ENCODE data around the gene AKAIN1.

AKAIN1 gene

GRCh38 chr18:5152343-5153020 lies 44.6 kb downstream of the AKAIN1 start:
- no peak for TF ChIP-seq CTCF (IDR thresholded peaks at IDR 0.05)
- no peak for TF ChIP-seq ZFX (IDR thresholded peaks at IDR 0.05; ENCODE audit: borderline replicate concordance)
- H3K27ac ChIP-seq: no peak overlapping the region

- TF ChIP-seq ZFX (IDR thresholded peaks at IDR 0.05; ENCODE audit: borderline replicate concordance) (no peak), CTCF (IDR thresholded peaks at IDR 0.05) (no peak)
- no peak overlapping the region for H3K27ac ChIP-seq
Observed at GRCh38 chr18:5150894-5151293, 46.2 kb downstream of the AKAIN1 start.

GRCh38 chr18:5146093-5146492 lies 51.0 kb downstream of the AKAIN1 start:
- TF ChIP-seq ZFX (IDR thresholded peaks at IDR 0.05; ENCODE audit: borderline replicate concordance) (no peak), CTCF (IDR thresholded peaks at IDR 0.05) (no peak)
- H3K27ac ChIP-seq: no peak overlapping the region

- no peak overlapping the region for H3K27ac ChIP-seq
- TF ChIP-seq ZFX (IDR thresholded peaks at IDR 0.05; ENCODE audit: borderline replicate concordance) (no peak), CTCF (IDR thresholded peaks at IDR 0.05) (no peak)
Observed at GRCh38 chr18:5145168-5145825, 51.8 kb downstream of the AKAIN1 start.

GRCh38 chr18:5144629-5145028 lies 52.4 kb downstream of the AKAIN1 start:
- TF ChIP-seq CTCF (IDR thresholded peaks at IDR 0.05): no peak
- no peak for TF ChIP-seq ZFX (IDR thresholded peaks at IDR 0.05; ENCODE audit: borderline replicate concordance)

GRCh38 chr18:5142859-5143258 lies 54.2 kb downstream of the AKAIN1 start:
- TF ChIP-seq CTCF (IDR thresholded peaks at IDR 0.05) (no peak), ZFX (IDR thresholded peaks at IDR 0.05; ENCODE audit: borderline replicate concordance) (no peak)
- H3K27ac ChIP-seq: no peak overlapping the region

More at GRCh38 chr18:5144629-5145028, 52.4 kb downstream of the AKAIN1 start:
- H3K27ac ChIP-seq: no peak overlapping the region

- no peak for TF ChIP-seq ZFX (IDR thresholded peaks at IDR 0.05; ENCODE audit: borderline replicate concordance)
- no peak for TF ChIP-seq CTCF (IDR thresholded peaks at IDR 0.05)
- H3K27ac ChIP-seq: no peak overlapping the region
Observed at GRCh38 chr18:5142131-5142530, 54.9 kb downstream of the AKAIN1 start.

Measured in 22Rv1 (cell line).